GM23338 (cell line): Measurements from ENCODE around the gene RPEL1. TPM values are rescaled to one million over a fixed set of nuclear protein-coding genes. Genes with fewer than 3 reads are reported as not detected.

Experiments
- ATAC-seq: fragments of 200-7000 bp; cut with Tn5 transposase; 3 replicates; pipeline ENCODE4 v1.9.1; 2020
- DNase-seq: peaks from one replicate; pipeline ENCODE4 v3.0.0-alpha.2; 2015; ENCODE audit warnings: low spot score
- H2AFZ ChIP-seq: fragments of 200-600 bp; sonication (generic); 2 replicates; pipeline ENCODE4 v1.8.0; 2016; ENCODE audit warnings: antibody characterized with exemption, mild to moderate bottlenecking, moderate library complexity
- H3F3A ChIP-seq: fragments of 200-600 bp; sonication (generic); replicated peaks from 2 replicates; pipeline ENCODE4 v1.8.0; 2017; ENCODE audit warnings: antibody characterized with exemption, mixed run types, low read depth
- H3K27ac ChIP-seq: fragments of 200-600 bp; sonication (generic); 2 replicates; pipeline ENCODE4 v1.6.1; 2016; ENCODE audit warnings: low read depth
- H3K27me3 ChIP-seq: fragments of 200-600 bp; sonication (generic); 2 replicates; pipeline ENCODE4 v1.8.0; 2016; ENCODE audit warnings: mild to moderate bottlenecking, mixed run types, moderate library complexity; ENCODE audit not compliant: insufficient read depth
- H3K36me3 ChIP-seq: fragments of 200-600 bp; sonication (generic); 2 replicates; pipeline ENCODE4 v1.8.0; 2016; ENCODE audit warnings: mild to moderate bottlenecking; ENCODE audit not compliant: insufficient read depth
- H3K4me1 ChIP-seq: fragments of 200-600 bp; sonication (generic); 2 replicates; pipeline ENCODE4 v1.8.0; 2016; ENCODE audit warnings: mild to moderate bottlenecking, moderate library complexity; ENCODE audit not compliant: insufficient read depth
- H3K4me2 ChIP-seq: fragments of 200-600 bp; sonication (generic); 2 replicates; pipeline ENCODE4 v1.7.1; 2017; ENCODE audit warnings: mixed run types
- H3K4me3 ChIP-seq: fragments of 200-600 bp; sonication (generic); 2 replicates; pipeline ENCODE4 v1.6.1; 2016; ENCODE audit warnings: mixed run types
- H3K79me2 ChIP-seq: fragments of 200-600 bp; sonication (generic); replicated peaks from 2 replicates; pipeline ENCODE4 v1.8.0; 2017; ENCODE audit warnings: mild to moderate bottlenecking; ENCODE audit not compliant: insufficient read depth
- H3K9me2 ChIP-seq: fragments of 200-600 bp; sonication (generic); 2 replicates; pipeline ENCODE4 v1.8.0; 2017; ENCODE audit not compliant: insufficient read depth
- H4K20me1 ChIP-seq: fragments of 200-600 bp; sonication (generic); replicated peaks from 2 replicates; pipeline ENCODE4 v1.8.0; 2017; ENCODE audit warnings: mild to moderate bottlenecking; ENCODE audit not compliant: insufficient read depth
- H3K27ac Mint-ChIP-seq: 2 replicates; pipeline ENCODE4 v1.8.0; 2020; ENCODE audit warnings: inconsistent platforms, mild to moderate bottlenecking, moderate library complexity, mixed read lengths
- H3K27me3 Mint-ChIP-seq: 3 replicates; pipeline ENCODE4 v1.8.0; 2022; ENCODE audit warnings: low read depth, mild to moderate bottlenecking, moderate library complexity, mixed read lengths, inconsistent platforms; ENCODE audit not compliant: insufficient read depth, poor library complexity
- H3K36me3 Mint-ChIP-seq: 3 replicates; pipeline ENCODE4 v1.8.0; 2021; ENCODE audit warnings: low read depth, mild to moderate bottlenecking, inconsistent platforms, moderate library complexity, mixed read lengths
- H3K4me1 Mint-ChIP-seq: 3 replicates; pipeline ENCODE4 v1.8.0; 2020; ENCODE audit warnings: mild to moderate bottlenecking, inconsistent platforms, mixed read lengths
- H3K4me3 Mint-ChIP-seq: 3 replicates; pipeline ENCODE4 v1.8.0; 2021; ENCODE audit warnings: moderate library complexity, mild to moderate bottlenecking, inconsistent platforms, mixed read lengths
- H3K9me3 Mint-ChIP-seq: 3 replicates; pipeline ENCODE4 v1.8.0; 2020; ENCODE audit warnings: moderate library complexity, mild to moderate bottlenecking, inconsistent platforms, mixed read lengths
- EZH2 ChIP-seq: fragments of 200-600 bp; sonication (generic); IDR thresholded peaks from one replicate; pipeline ENCODE4 v1.8.0; 2017; ENCODE audit warnings: antibody characterized with exemption, mild to moderate bottlenecking, low read depth; ENCODE audit not compliant: unreplicated experiment
- polyA plus RNA-seq: library from polyadenylated mRNA; unstranded; fragments of >200 nt; fragmentation: Nextera tagmentation; extraction: Ambion mirVana; gene quantifications from 2 replicates; pipeline ENCODE4 v1.2.1, GENCODE V29; 2016
- total RNA-seq: library from RNA; depleted of rRNA; stranded (reverse); fragments of >200 nt; shearing (Covaris generic); gene quantifications from 2 replicates; pipeline ENCODE4 v1.2.3, GENCODE V29; 2014
- TF ChIP-seq, protein P1 (sequence below): fragments of 250-450 bp; sonication (Bioruptor Pico); IDR thresholded peaks from 2 replicates; pipeline ENCODE4 v1.5.0; 2020; ENCODE audit warnings: mild to moderate bottlenecking, moderate library complexity
- TF ChIP-seq, protein P2 (sequence below): IDR thresholded peaks from one replicate; pipeline ENCODE4 v1.6.1; 2018; ENCODE audit warnings: antibody characterized with exemption; ENCODE audit not compliant: unreplicated experiment
- TF ChIP-seq, protein P3 (sequence below), 2 experiments: fragments of 200-600 bp in 1 of 2; sonication (generic) in 1 of 2; conservative IDR thresholded peaks; 2 replicates each; pipeline versions ENCODE4 v1.5.1 to v1.6.1; 2016 to 2017; ENCODE audit warnings: antibody characterized with exemption in 2 of 2, low read depth in 2 of 2, mild to moderate bottlenecking in 2 of 2, moderate library complexity in 1 of 2

Gene RPEL1
- total and polyA plus RNA-seq, 2 experiments from 2014 or later, result not detected

DNA sequence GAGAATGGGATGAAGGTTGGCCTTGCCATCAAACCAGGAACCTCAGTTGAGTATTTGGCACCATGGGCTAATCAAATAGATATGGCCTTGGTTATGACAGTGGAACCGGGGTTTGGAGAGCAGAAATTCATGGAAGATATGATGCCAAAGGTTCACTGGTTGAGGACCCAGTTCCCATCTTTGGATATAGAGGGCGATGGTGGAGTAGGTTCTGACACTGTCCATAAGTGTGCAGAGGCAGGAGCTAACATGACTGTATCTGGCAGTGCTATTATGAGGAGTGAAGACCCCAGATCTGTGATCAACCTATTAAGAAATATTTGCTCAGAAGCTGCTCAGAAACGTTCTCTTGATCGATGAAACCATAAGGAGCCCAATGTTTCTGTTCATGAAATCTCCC is 637 bp downstream of the RPEL1 start:
- no peak for ATAC-seq

DNA sequence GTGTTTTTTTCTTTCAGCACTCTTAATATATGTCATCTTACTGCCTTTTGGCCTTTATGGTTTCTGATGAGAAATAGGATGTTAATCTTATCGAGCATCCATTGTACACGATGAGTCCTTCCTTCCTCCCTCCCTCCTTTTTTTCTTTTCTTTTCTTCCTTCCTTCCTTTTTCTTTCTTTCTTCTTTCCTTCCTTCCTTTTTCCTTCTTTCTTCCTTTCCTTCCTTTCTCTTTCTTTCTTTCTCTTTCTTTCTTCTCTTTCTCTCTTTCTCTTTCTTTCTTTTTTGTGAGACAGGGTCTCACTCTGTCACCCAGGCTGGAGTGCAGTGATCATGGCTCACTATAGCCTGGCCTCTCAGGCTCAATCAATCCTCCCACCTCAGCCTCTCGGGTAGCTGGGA is 8.4 kb downstream of the RPEL1 start:
- H3K27me3 Mint-ChIP-seq, result peaks cover 6% of the 10 kb centered on the region
- TF ChIP-seq, protein P1, sequence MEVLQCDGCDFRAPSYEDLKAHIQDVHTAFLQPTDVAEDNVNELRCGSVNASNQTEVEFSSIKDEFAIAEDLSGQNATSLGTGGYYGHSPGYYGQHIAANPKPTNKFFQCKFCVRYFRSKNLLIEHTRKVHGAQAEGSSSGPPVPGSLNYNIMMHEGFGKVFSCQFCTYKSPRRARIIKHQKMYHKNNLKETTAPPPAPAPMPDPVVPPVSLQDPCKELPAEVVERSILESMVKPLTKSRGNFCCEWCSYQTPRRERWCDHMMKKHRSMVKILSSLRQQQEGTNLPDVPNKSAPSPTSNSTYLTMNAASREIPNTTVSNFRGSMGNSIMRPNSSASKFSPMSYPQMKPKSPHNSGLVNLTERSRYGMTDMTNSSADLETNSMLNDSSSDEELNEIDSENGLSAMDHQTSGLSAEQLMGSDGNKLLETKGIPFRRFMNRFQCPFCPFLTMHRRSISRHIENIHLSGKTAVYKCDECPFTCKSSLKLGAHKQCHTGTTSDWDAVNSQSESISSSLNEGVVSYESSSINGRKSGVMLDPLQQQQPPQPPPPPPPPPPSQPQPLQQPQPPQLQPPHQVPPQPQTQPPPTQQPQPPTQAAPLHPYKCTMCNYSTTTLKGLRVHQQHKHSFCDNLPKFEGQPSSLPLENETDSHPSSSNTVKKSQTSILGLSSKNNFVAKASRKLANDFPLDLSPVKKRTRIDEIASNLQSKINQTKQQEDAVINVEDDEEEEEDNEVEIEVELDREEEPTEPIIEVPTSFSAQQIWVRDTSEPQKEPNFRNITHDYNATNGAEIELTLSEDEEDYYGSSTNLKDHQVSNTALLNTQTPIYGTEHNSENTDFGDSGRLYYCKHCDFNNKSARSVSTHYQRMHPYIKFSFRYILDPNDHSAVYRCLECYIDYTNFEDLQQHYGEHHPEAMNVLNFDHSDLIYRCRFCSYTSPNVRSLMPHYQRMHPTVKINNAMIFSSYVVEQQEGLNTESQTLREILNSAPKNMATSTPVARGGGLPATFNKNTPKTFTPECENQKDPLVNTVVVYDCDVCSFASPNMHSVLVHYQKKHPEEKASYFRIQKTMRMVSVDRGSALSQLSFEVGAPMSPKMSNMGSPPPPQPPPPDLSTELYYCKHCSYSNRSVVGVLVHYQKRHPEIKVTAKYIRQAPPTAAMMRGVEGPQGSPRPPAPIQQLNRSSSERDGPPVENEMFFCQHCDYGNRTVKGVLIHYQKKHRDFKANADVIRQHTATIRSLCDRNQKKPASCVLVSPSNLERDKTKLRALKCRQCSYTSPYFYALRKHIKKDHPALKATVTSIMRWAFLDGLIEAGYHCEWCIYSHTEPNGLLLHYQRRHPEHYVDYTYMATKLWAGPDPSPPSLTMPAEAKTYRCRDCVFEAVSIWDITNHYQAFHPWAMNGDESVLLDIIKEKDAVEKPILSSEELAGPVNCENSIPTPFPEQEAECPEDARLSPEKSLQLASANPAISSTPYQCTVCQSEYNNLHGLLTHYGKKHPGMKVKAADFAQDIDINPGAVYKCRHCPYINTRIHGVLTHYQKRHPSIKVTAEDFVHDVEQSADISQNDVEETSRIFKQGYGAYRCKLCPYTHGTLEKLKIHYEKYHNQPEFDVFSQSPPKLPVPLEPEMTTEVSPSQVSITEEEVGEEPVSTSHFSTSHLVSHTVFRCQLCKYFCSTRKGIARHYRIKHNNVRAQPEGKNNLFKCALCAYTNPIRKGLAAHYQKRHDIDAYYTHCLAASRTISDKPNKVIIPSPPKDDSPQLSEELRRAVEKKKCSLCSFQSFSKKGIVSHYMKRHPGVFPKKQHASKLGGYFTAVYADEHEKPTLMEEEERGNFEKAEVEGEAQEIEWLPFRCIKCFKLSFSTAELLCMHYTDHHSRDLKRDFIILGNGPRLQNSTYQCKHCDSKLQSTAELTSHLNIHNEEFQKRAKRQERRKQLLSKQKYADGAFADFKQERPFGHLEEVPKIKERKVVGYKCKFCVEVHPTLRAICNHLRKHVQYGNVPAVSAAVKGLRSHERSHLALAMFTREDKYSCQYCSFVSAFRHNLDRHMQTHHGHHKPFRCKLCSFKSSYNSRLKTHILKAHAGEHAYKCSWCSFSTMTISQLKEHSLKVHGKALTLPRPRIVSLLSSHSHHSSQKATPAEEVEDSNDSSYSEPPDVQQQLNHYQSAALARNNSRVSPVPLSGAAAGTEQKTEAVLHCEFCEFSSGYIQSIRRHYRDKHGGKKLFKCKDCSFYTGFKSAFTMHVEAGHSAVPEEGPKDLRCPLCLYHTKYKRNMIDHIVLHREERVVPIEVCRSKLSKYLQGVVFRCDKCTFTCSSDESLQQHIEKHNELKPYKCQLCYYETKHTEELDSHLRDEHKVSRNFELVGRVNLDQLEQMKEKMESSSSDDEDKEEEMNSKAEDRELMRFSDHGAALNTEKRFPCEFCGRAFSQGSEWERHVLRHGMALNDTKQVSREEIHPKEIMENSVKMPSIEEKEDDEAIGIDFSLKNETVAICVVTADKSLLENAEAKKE (CRISPR knock-in tag), result no peak
- TF ChIP-seq EZH2, result no peak

More for the DNA sequence above, 637 bp downstream of the RPEL1 start:
- peaks cover 8% of the 10 kb centered on the region for H3K4me1 ChIP-seq
- peaks cover 6% of the 10 kb centered on the region for H3K36me3 Mint-ChIP-seq
- no peak overlapping the region for H3K27ac Mint-ChIP-seq
- no peak for DNase-seq
- H3K4me1 Mint-ChIP-seq, result peaks cover 6% of the 10 kb centered on the region
- H3K27me3 ChIP-seq, result no peaks in the 10 kb centered on the region
- 0 out of 2 replicates have a peak, but pooled peaks cover 7% of the 10 kb centered on the region for H3K9me2 ChIP-seq
- H3K4me3 Mint-ChIP-seq, result no peak overlapping the region
- no peaks in the 10 kb centered on the region for H3K36me3 ChIP-seq
- no peaks in the 10 kb centered on the region for H3F3A ChIP-seq
- H3K4me2 ChIP-seq, result no peak overlapping the region
- peaks cover 7% of the 10 kb centered on the region for H3K27me3 Mint-ChIP-seq
- no peak overlapping the region for H3K27ac ChIP-seq
- TF ChIP-seq, protein P2, sequence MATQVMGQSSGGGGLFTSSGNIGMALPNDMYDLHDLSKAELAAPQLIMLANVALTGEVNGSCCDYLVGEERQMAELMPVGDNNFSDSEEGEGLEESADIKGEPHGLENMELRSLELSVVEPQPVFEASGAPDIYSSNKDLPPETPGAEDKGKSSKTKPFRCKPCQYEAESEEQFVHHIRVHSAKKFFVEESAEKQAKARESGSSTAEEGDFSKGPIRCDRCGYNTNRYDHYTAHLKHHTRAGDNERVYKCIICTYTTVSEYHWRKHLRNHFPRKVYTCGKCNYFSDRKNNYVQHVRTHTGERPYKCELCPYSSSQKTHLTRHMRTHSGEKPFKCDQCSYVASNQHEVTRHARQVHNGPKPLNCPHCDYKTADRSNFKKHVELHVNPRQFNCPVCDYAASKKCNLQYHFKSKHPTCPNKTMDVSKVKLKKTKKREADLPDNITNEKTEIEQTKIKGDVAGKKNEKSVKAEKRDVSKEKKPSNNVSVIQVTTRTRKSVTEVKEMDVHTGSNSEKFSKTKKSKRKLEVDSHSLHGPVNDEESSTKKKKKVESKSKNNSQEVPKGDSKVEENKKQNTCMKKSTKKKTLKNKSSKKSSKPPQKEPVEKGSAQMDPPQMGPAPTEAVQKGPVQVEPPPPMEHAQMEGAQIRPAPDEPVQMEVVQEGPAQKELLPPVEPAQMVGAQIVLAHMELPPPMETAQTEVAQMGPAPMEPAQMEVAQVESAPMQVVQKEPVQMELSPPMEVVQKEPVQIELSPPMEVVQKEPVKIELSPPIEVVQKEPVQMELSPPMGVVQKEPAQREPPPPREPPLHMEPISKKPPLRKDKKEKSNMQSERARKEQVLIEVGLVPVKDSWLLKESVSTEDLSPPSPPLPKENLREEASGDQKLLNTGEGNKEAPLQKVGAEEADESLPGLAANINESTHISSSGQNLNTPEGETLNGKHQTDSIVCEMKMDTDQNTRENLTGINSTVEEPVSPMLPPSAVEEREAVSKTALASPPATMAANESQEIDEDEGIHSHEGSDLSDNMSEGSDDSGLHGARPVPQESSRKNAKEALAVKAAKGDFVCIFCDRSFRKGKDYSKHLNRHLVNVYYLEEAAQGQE, result no peak
- TF ChIP-seq, protein P3, sequence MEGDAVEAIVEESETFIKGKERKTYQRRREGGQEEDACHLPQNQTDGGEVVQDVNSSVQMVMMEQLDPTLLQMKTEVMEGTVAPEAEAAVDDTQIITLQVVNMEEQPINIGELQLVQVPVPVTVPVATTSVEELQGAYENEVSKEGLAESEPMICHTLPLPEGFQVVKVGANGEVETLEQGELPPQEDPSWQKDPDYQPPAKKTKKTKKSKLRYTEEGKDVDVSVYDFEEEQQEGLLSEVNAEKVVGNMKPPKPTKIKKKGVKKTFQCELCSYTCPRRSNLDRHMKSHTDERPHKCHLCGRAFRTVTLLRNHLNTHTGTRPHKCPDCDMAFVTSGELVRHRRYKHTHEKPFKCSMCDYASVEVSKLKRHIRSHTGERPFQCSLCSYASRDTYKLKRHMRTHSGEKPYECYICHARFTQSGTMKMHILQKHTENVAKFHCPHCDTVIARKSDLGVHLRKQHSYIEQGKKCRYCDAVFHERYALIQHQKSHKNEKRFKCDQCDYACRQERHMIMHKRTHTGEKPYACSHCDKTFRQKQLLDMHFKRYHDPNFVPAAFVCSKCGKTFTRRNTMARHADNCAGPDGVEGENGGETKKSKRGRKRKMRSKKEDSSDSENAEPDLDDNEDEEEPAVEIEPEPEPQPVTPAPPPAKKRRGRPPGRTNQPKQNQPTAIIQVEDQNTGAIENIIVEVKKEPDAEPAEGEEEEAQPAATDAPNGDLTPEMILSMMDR (conservative IDR thresholded peaks at IDR 0.05; ENCODE audit: low read depth in 2 of 2), result peak in 1 of 2 experiments; percentile 52; a peak in 2 of 4 replicates
- no peak overlapping the region for H2AFZ ChIP-seq
- H4K20me1 ChIP-seq, result no peaks in the 10 kb centered on the region
- no peaks in the 10 kb centered on the region for H3K79me2 ChIP-seq
- no peak overlapping the region for H3K4me3 ChIP-seq
- peaks cover 11% of the 10 kb centered on the region for H3K9me3 Mint-ChIP-seq

More for the DNA sequence above, 8.4 kb downstream of the RPEL1 start:
- no peaks in the 10 kb centered on the region for H3F3A ChIP-seq
- H3K27ac Mint-ChIP-seq, result no peak overlapping the region
- H3K79me2 ChIP-seq, result no peaks in the 10 kb centered on the region
- no peaks in the 10 kb centered on the region for H3K4me1 ChIP-seq
- no peak overlapping the region for H3K4me3 Mint-ChIP-seq
- no peak overlapping the region for H3K4me2 ChIP-seq
- H3K9me3 Mint-ChIP-seq, result peaks cover 28% of the 10 kb centered on the region
- H3K9me2 ChIP-seq, result 0 out of 2 replicates have a peak, but pooled peaks cover 14% of the 10 kb centered on the region
- no peak overlapping the region for H3K27ac ChIP-seq
- H3K4me3 ChIP-seq, result no peak overlapping the region
- no peak overlapping the region for H2AFZ ChIP-seq
- H4K20me1 ChIP-seq, result no peaks in the 10 kb centered on the region
- DNase-seq, result no peak
- H3K36me3 Mint-ChIP-seq, result peaks cover 15% of the 10 kb centered on the region
- H3K4me1 Mint-ChIP-seq, result no peaks in the 10 kb centered on the region; the same call in 2 of the 3 replicates
- no peaks in the 10 kb centered on the region; the same call in 1 of the 2 replicates for H3K36me3 ChIP-seq
- H3K27me3 ChIP-seq, result no peaks in the 10 kb centered on the region
- no peak for ATAC-seq
